AG09319 (cell line): ENCODE measurements around the gene ECEL1.

Experiments used
- DNase-seq: peaks from one replicate; pipeline ENCODE4 v3.0.0-alpha.2; 2010; ENCODE audit warnings: low read depth; ENCODE audit errors: extremely low read depth
- CTCF ChIP-seq: IDR thresholded peaks from 2 replicates; pipeline ENCODE4 v1.5.1; 2011; ENCODE audit warnings: low read depth, mild to moderate bottlenecking, inconsistent platforms, low read length, moderate library complexity

ECEL1 gene

GRCh38 chr2:232525199-232525598 lies 37.6 kb upstream of the ECEL1 start:
- no peak for TF ChIP-seq CTCF
- DNase-seq, result no peak

- TF ChIP-seq CTCF, result no peak
- DNase-seq, result no peak
These were observed 37.1 kb upstream of the ECEL1 start for GRCh38 chr2:232524771-232525170.

- no peak for DNase-seq
- TF ChIP-seq CTCF, result peak; percentile 13
These were observed 36.3 kb upstream of the ECEL1 start for GRCh38 chr2:232523682-232524597.

GRCh38 chr2:232523402-232523681 lies 35.7 kb upstream of the ECEL1 start:
- DNase-seq, result no peak
- no peak for TF ChIP-seq CTCF

- TF ChIP-seq CTCF, result no peak; the same call in 1 of the 2 replicates
These were observed 35.2 kb upstream of the ECEL1 start for GRCh38 chr2:232522623-232523401.

GRCh38 chr2:232521959-232522622 lies 34.5 kb upstream of the ECEL1 start:
- peak; percentile 38 for TF ChIP-seq CTCF
- DNase-seq, result no peak

More at GRCh38 chr2:232522623-232523401, 35.2 kb upstream of the ECEL1 start:
- no peak for DNase-seq
